Suppressor macrophage treated with lipopolysaccharide for 4 hours (primary cell): ENCODE data around the gene ZGPAT.
"Not testable (repeated sequence)": the region's sequence is repeated elsewhere in the genome, so short reads cannot be mapped to it uniquely, and the experiment has no call there.

Experiments
- DNase-seq: peaks from one replicate; pipeline ENCODE4 v3.0.0-alpha.2; 2020

The ZGPAT gene

GRCh38 chr20:63707558-63708300, at the start of gene ZGPAT, which contains the start of gene ARFRP1:
ZGPAT (plus strand) TSS chr20:63708039; CDS start chr20:63708581, 542 bp downstream.
ARFRP1 (minus strand) TSS chr20:63707976; CDS start chr20:63707091, 885 bp downstream.
- peak; percentile 96 for DNase-seq

- peak; percentile 66 for DNase-seq
These were observed 49.1 kb upstream of the ZGPAT start for GRCh38 chr20:63658749-63659187.

GRCh38 chr20:63659370-63659769, 48.5 kb upstream of the ZGPAT start:
- DNase-seq = no peak

GRCh38 chr20:63660174-63660573, 47.7 kb upstream of the ZGPAT start:
- DNase-seq = not testable (repeated sequence)

- no peak for DNase-seq
These were observed 47.2 kb upstream of the ZGPAT start for GRCh38 chr20:63660622-63661021.

GRCh38 chr20:63661108-63661507, 46.7 kb upstream of the ZGPAT start:
- no peak for DNase-seq

- DNase-seq = no peak
These were observed 45.7 kb upstream of the ZGPAT start for GRCh38 chr20:63661959-63662812.

- DNase-seq = no peak
These were observed 45.0 kb upstream of the ZGPAT start for GRCh38 chr20:63662813-63663189.

- no peak for DNase-seq
These were observed 44.3 kb upstream of the ZGPAT start for GRCh38 chr20:63663332-63664066.

- no peak for DNase-seq
These were observed 43.5 kb upstream of the ZGPAT start for GRCh38 chr20:63664143-63664851.

GRCh38 chr20:63664861-63665594, 42.8 kb upstream of the ZGPAT start:
- no peak for DNase-seq

GRCh38 chr20:63665708-63666107, 42.1 kb upstream of the ZGPAT start:
- no peak for DNase-seq

- DNase-seq = no peak
These were observed 40.0 kb upstream of the ZGPAT start for GRCh38 chr20:63667858-63668257.

- no peak for DNase-seq
These were observed 39.5 kb upstream of the ZGPAT start for GRCh38 chr20:63668351-63668750.

GRCh38 chr20:63671695-63672094, 36.1 kb upstream of the ZGPAT start:
- DNase-seq = not testable (repeated sequence)

GRCh38 chr20:63672666-63673065, 35.2 kb upstream of the ZGPAT start:
- no peak for DNase-seq

GRCh38 chr20:63673951-63674350, 33.9 kb upstream of the ZGPAT start:
- DNase-seq = no peak

- no peak for DNase-seq
These were observed 32.0 kb upstream of the ZGPAT start for GRCh38 chr20:63675681-63676368.

GRCh38 chr20:63678071-63678470, 29.8 kb upstream of the ZGPAT start:
- no peak for DNase-seq

GRCh38 chr20:63678667-63679465, 29.0 kb upstream of the ZGPAT start:
- no peak for DNase-seq
